ENCODE data around the gene IGFL4. TPM values are rescaled to one million over a fixed set of nuclear protein-coding genes. Genes with fewer than 3 reads are reported as not detected.
A peak's percentile ranks its signal among the peaks of the same experiment; 100 is the strongest.

The IGFL4 gene
- total RNA-seq, 2 experiments from 2014 or later = not detected

DNA sequence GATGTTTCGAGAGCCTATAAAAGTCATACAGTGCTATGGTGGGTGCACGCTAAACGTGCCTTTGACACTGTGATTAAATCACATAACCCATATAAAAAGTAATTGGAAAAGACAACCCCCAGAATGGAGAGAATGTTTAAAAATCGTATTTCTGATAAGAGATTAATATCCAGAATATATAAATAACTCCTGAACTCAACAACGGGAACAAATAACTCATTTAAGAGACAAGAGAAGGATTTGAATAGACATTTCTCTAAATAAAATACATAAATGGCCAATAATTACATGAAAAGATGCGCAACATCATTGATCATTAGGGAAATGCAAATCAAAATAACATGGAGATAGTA, 37.0 kb upstream of the IGFL4 start:
- TF ChIP-seq, protein P1, sequence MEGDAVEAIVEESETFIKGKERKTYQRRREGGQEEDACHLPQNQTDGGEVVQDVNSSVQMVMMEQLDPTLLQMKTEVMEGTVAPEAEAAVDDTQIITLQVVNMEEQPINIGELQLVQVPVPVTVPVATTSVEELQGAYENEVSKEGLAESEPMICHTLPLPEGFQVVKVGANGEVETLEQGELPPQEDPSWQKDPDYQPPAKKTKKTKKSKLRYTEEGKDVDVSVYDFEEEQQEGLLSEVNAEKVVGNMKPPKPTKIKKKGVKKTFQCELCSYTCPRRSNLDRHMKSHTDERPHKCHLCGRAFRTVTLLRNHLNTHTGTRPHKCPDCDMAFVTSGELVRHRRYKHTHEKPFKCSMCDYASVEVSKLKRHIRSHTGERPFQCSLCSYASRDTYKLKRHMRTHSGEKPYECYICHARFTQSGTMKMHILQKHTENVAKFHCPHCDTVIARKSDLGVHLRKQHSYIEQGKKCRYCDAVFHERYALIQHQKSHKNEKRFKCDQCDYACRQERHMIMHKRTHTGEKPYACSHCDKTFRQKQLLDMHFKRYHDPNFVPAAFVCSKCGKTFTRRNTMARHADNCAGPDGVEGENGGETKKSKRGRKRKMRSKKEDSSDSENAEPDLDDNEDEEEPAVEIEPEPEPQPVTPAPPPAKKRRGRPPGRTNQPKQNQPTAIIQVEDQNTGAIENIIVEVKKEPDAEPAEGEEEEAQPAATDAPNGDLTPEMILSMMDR (IDR thresholded peaks at IDR 0.05) = no peak
- H3K27me3 ChIP-seq (ENCODE audit: control insufficient read depth in 1 of 2, insufficient read depth in 2 of 2, low read length in 2 of 2) = peaks cover 60 to 64% of the 10 kb centered on the region in 2 experiments
- H3K9me3 ChIP-seq (ENCODE audit: control insufficient read depth in 1 of 2, insufficient read depth in 1 of 2, low read length in 2 of 2) = peaks cover 7 to 23% of the 10 kb centered on the region in 2 experiments
- no peak overlapping the region for H3K27ac ChIP-seq (ENCODE audit: low read depth in 1 of 2, low read length in 2 of 2)
- H3K36me3 Mint-ChIP-seq (ENCODE audit: low read depth) = no peaks in the 10 kb centered on the region
- intact Hi-C loops (cut with DNase I, micrococcal nuclease) = no loop called here
- ATAC-seq (ENCODE audit: poor library complexity) (no peak), DNase-seq (no peak)
- H3K4me1 ChIP-seq (ENCODE audit: insufficient read depth, low read length) = peaks cover 10% of the 10 kb centered on the region
- no peak overlapping the region for H3K27ac Mint-ChIP-seq
- CTCF ChIA-PET = no interaction called here
- H3K36me3 ChIP-seq (ENCODE audit: insufficient read depth, low read length) = no peaks in the 10 kb centered on the region
- peaks cover 92% of the 10 kb centered on the region for H3K27me3 Mint-ChIP-seq
- POLR2A ChIA-PET = no interaction called here
- H3K4me3 ChIP-seq (ENCODE audit: low read length) = no peak overlapping the region
- H3K9me3 Mint-ChIP-seq = no peaks in the 10 kb centered on the region
- H3K4me3 Mint-ChIP-seq = no peak overlapping the region
- peaks cover 9% of the 10 kb centered on the region for H3K4me1 Mint-ChIP-seq (ENCODE audit: low read depth)

DNA sequence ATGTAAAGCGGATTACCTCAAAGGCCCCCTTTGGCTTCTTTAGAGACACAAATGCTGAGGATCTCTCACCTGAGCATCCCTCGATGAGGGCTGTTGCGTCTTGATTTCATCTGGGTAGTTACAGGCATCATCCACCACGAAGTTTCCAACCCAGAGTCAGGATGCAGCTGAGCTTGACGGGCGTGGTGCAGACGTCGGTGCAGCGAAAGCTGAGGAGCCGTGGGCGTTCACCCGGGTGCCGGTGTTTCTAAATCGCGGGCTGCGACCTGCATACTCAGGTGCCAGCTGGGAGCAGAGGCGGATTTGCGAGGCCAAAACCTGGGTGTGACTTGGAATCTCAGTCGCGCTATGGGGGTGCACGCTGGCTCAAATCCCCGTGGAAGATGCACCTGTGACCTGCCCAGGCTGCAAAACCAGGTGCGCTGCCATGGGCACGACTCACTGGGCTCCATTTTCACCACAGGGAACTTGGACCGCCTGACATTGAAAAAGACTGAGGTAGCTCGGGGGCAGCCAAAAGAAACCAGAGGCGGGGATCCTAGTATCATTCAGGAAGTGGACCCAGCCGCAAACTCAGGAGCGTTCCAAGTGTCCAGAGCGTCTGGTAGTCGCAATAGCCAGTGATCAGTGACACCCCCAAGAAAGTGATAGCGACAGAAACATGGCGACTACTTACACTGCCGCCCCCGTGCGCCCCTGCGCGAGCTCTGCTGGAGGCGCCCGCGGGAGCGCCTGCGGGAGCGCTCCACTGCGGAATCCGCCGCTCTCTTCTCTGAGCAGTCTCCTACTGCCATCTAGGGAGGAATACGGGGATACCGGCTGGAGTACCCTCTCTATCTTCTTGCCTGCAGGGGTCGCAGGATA, 36.4 kb upstream of the IGFL4 start:
- no peak for ATAC-seq (ENCODE audit: poor library complexity)
- H3K9me3 ChIP-seq (ENCODE audit: control insufficient read depth in 1 of 2, insufficient read depth in 1 of 2, low read length in 2 of 2) = peaks cover 7 to 23% of the 10 kb centered on the region in 2 experiments
- ChIA-PET CTCF (no interaction called here), POLR2A (no interaction called here)
- no peak overlapping the region for H3K4me3 ChIP-seq (ENCODE audit: low read length)
- peak in 5 of 14 experiments; percentile 5 to 46 (median 7) for DNase-seq
- no peak overlapping the region for H3K27ac Mint-ChIP-seq
- H3K36me3 Mint-ChIP-seq (ENCODE audit: low read depth) = no peaks in the 10 kb centered on the region
- H3K4me3 Mint-ChIP-seq = no peak overlapping the region
- TF ChIP-seq, protein P1 (IDR thresholded peaks at IDR 0.05) = no peak
- peaks cover 9% of the 10 kb centered on the region for H3K4me1 Mint-ChIP-seq (ENCODE audit: low read depth)
- H3K36me3 ChIP-seq (ENCODE audit: insufficient read depth, low read length) = no peaks in the 10 kb centered on the region
- intact Hi-C loops (cut with DNase I, micrococcal nuclease) = no loop called here
- peaks cover 56 to 63% of the 10 kb centered on the region in 2 experiments for H3K27me3 ChIP-seq (ENCODE audit: control insufficient read depth in 1 of 2, insufficient read depth in 2 of 2, low read length in 2 of 2)
- peaks cover 10% of the 10 kb centered on the region for H3K4me1 ChIP-seq (ENCODE audit: insufficient read depth, low read length)
- H3K9me3 Mint-ChIP-seq = no peaks in the 10 kb centered on the region
- H3K27ac ChIP-seq (ENCODE audit: low read depth in 1 of 2, low read length in 2 of 2) = no peak overlapping the region
- peaks cover 93% of the 10 kb centered on the region for H3K27me3 Mint-ChIP-seq

DNA sequence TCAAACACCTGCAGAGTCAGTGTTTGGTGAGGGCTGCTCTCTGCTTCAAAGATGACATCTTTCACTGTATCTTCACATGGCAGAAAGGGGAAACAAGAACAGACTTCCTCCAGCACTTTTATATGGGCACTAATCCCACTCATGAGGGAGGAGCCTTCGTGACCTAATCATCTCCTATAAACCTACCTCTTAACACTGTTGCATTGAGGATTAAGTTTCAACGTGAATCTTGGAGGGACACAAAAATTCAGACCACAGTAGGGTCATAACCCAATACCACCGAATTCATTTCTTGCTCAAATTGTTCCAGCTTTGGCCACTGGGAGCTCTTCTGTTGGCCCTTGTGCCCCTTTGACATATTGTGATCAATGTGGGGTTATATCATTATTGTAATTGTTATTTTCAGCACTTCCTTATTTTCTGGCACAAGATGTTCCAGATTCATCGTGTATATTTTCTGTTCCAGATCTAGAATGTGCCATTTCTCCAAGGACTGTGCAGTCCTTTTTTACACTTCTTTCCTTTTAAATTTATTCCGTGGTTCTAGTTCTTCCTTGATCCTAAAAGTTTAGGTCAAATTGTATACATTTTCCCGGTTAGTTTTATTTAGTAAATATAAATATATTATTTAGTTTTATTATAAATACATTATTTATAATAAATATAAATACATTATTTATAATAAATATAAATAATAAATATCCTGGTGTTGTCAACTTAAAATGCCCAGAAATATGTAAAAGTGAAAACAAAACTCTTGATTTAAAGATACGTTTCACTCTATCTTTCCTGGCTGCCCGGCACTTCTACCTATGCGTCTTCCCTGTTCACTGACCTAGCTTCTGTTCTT, 35.5 kb upstream of the IGFL4 start:
- no peak overlapping the region for H3K4me3 Mint-ChIP-seq
- peaks cover 9% of the 10 kb centered on the region for H3K4me1 Mint-ChIP-seq (ENCODE audit: low read depth)
- H3K9me3 Mint-ChIP-seq = no peaks in the 10 kb centered on the region
- intact Hi-C loops (cut with DNase I, micrococcal nuclease) = no loop called here
- Histone ChIP-seq H3K4me3 (ENCODE audit: low read length) (no peak overlapping the region), H3K36me3 (ENCODE audit: insufficient read depth, low read length) (no peaks in the 10 kb centered on the region), H3K4me1 (ENCODE audit: insufficient read depth, low read length) (peaks cover 10% of the 10 kb centered on the region), H3K27me3 (ENCODE audit: control insufficient read depth in 1 of 2, insufficient read depth in 2 of 2, low read length in 2 of 2) (peaks cover 49 to 69% of the 10 kb centered on the region in 2 experiments), H3K9me3 (ENCODE audit: control insufficient read depth in 1 of 2, insufficient read depth in 1 of 2, low read length in 2 of 2) (peaks cover 7 to 23% of the 10 kb centered on the region in 2 experiments), H3K27ac (ENCODE audit: low read depth in 1 of 2, low read length in 2 of 2) (no peak overlapping the region)
- ChIA-PET CTCF (no interaction called here), POLR2A (no interaction called here)
- H3K36me3 Mint-ChIP-seq (ENCODE audit: low read depth) = no peaks in the 10 kb centered on the region
- H3K27me3 Mint-ChIP-seq = peaks cover 89% of the 10 kb centered on the region
- ATAC-seq (ENCODE audit: poor library complexity) = no peak
- no peak overlapping the region for H3K27ac Mint-ChIP-seq
- no peak for DNase-seq
- TF ChIP-seq, protein P1 (IDR thresholded peaks at IDR 0.05) = no peak

All from CD4-positive, alpha-beta T cell (primary cell).